Amniotic epithelial cell (primary cell): ENCODE measurements around the gene ISG20.
"Not testable (repeated sequence)": the region's sequence is repeated elsewhere in the genome, so short reads cannot be mapped to it uniquely, and the experiment has no call there.

ENCODE experiments used
- DNase-seq: peaks from one replicate; pipeline ENCODE4 v3.0.0-alpha.2; 2010; ENCODE audit warnings: low read depth

The ISG20 gene

GRCh38 chr15:88618686-88619085, 20.1 kb upstream of the ISG20 start:
- no peak for DNase-seq

- DNase-seq = no peak
These were observed 19.0 kb upstream of the ISG20 start for GRCh38 chr15:88619796-88620195.

GRCh38 chr15:88620995-88621772, 17.6 kb upstream of the ISG20 start, which contains the start of gene AEN:
Gene AEN (plus strand): TSS chr15:88621340. CDS start chr15:88626210, 4,870 bp downstream.
- peak; percentile 91 for DNase-seq

- DNase-seq = no peak
These were observed 16.8 kb upstream of the ISG20 start for GRCh38 chr15:88621789-88622604.

- DNase-seq = no peak
These were observed 16.2 kb upstream of the ISG20 start for GRCh38 chr15:88622605-88622975.

GRCh38 chr15:88623061-88623460, 15.8 kb upstream of the ISG20 start:
- DNase-seq = peak; percentile 84

GRCh38 chr15:88623632-88624031, 15.2 kb upstream of the ISG20 start:
- DNase-seq = no peak

GRCh38 chr15:88624156-88624970, 14.5 kb upstream of the ISG20 start:
- peak; percentile 41 for DNase-seq

- peak; percentile 26 for DNase-seq
These were observed 13.8 kb upstream of the ISG20 start for GRCh38 chr15:88624971-88625490.

- no peak for DNase-seq
These were observed 12.7 kb upstream of the ISG20 start for GRCh38 chr15:88625943-88626741.

GRCh38 chr15:88627463-88627862, 11.4 kb upstream of the ISG20 start:
- no peak for DNase-seq

GRCh38 chr15:88628018-88628654, 10.7 kb upstream of the ISG20 start:
- no peak for DNase-seq

- no peak for DNase-seq
These were observed 9.7 kb upstream of the ISG20 start for GRCh38 chr15:88629071-88629470.

- peak; percentile 27 for DNase-seq
These were observed 8.6 kb upstream of the ISG20 start for GRCh38 chr15:88630141-88630721.

GRCh38 chr15:88630798-88631463, 7.9 kb upstream of the ISG20 start:
- no peak for DNase-seq

GRCh38 chr15:88631464-88632028, 7.3 kb upstream of the ISG20 start:
- DNase-seq = no peak

- not testable (repeated sequence) for DNase-seq
These were observed 6.0 kb upstream of the ISG20 start for GRCh38 chr15:88632797-88633196.

- DNase-seq = no peak
These were observed 4.4 kb upstream of the ISG20 start for GRCh38 chr15:88634449-88634848.

- DNase-seq = peak; percentile 58
These were observed 3.5 kb upstream of the ISG20 start for GRCh38 chr15:88635318-88635717.
